ENCODE measurements around the gene PRPH2. TPM values are rescaled to one million over a fixed set of nuclear protein-coding genes. Genes with fewer than 3 reads are reported as not detected.

Gene PRPH2
- total RNA-seq, 4 donors from 2014 or later = 0.16 TPM; not detected in 3

- H3K4me3 ChIP-seq (ENCODE audit: low read depth, poor library complexity, severe bottlenecking) = no peak overlapping the region
- no peak for TF ChIP-seq CTCF (IDR thresholded peaks at IDR 0.05)
- no peak for TF ChIP-seq POLR2A (IDR thresholded peaks at IDR 0.05)
- WGBS, 2 donors = 81% methylated on average over 9 of the region's 9 CpGs
- intact Hi-C loops (cut with DNase I; ENCODE audit: low total_unique reads) = no loop called here
- DNase-seq (ENCODE audit: low spot score in 2 of 2) = no peak
Measured at GRCh38 chr6:42764911-42765648, 42.7 kb upstream of the PRPH2 start.

GRCh38 chr6:42762950-42763349 lies 40.6 kb upstream of the PRPH2 start:
- H3K4me3 ChIP-seq (ENCODE audit: low read depth, poor library complexity, severe bottlenecking) = no peak overlapping the region
- DNase-seq (ENCODE audit: low spot score in 2 of 2) = no peak
- intact Hi-C loops (cut with DNase I; ENCODE audit: low total_unique reads) = no loop called here
- WGBS, 2 donors = 78 to 81% methylated on average over 3 of the region's 3 CpGs
- TF ChIP-seq CTCF (IDR thresholded peaks at IDR 0.05) = no peak

- no peak overlapping the region for H3K4me3 ChIP-seq (ENCODE audit: low read depth, poor library complexity, severe bottlenecking)
- intact Hi-C loops (cut with DNase I; ENCODE audit: low total_unique reads) = no loop called here
- 76 to 79% methylated on average over 3 of the region's 3 CpGs for WGBS, 2 donors
- no peak for DNase-seq (ENCODE audit: low spot score in 2 of 2)
- TF ChIP-seq POLR2A (IDR thresholded peaks at IDR 0.05) = no peak
- no peak for TF ChIP-seq CTCF (IDR thresholded peaks at IDR 0.05)
Measured at GRCh38 chr6:42762426-42762859, 40.0 kb upstream of the PRPH2 start.

- intact Hi-C loops (cut with DNase I; ENCODE audit: low total_unique reads) = no loop called here
- no peak for TF ChIP-seq CTCF (IDR thresholded peaks at IDR 0.05)
- no peak for TF ChIP-seq POLR2A (IDR thresholded peaks at IDR 0.05)
- no peak for DNase-seq (ENCODE audit: low spot score in 2 of 2)
- 90 to 91% methylated on average over 8 of the region's 8 CpGs for WGBS, 2 donors
- H3K4me3 ChIP-seq (ENCODE audit: low read depth, poor library complexity, severe bottlenecking) = no peak overlapping the region
Measured at GRCh38 chr6:42761287-42762067, 39.1 kb upstream of the PRPH2 start.

- intact Hi-C loops (cut with DNase I; ENCODE audit: low total_unique reads) = no loop called here
- TF ChIP-seq CTCF (IDR thresholded peaks at IDR 0.05) (no peak), POLR2A (IDR thresholded peaks at IDR 0.05) (no peak)
- H3K4me3 ChIP-seq (ENCODE audit: low read depth, poor library complexity, severe bottlenecking) = no peak overlapping the region
- no peak for DNase-seq (ENCODE audit: low spot score in 2 of 2)
- 93 to 98% methylated on average over 3 of the region's 3 CpGs for WGBS, 2 donors
Measured at GRCh38 chr6:42758756-42759430, 36.5 kb upstream of the PRPH2 start.

All from lower leg skin (tissue), 4 donors.